ENCODE data around the gene PIM3.

GRCh38 chr22:49999946-50000586, 39.5 kb downstream of the PIM3 start:
- TF ChIP-seq, protein P1, sequence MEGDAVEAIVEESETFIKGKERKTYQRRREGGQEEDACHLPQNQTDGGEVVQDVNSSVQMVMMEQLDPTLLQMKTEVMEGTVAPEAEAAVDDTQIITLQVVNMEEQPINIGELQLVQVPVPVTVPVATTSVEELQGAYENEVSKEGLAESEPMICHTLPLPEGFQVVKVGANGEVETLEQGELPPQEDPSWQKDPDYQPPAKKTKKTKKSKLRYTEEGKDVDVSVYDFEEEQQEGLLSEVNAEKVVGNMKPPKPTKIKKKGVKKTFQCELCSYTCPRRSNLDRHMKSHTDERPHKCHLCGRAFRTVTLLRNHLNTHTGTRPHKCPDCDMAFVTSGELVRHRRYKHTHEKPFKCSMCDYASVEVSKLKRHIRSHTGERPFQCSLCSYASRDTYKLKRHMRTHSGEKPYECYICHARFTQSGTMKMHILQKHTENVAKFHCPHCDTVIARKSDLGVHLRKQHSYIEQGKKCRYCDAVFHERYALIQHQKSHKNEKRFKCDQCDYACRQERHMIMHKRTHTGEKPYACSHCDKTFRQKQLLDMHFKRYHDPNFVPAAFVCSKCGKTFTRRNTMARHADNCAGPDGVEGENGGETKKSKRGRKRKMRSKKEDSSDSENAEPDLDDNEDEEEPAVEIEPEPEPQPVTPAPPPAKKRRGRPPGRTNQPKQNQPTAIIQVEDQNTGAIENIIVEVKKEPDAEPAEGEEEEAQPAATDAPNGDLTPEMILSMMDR (IDR thresholded peaks at IDR 0.05; ENCODE audit: low read depth, low read length, missing input control): no peak
- TF ChIP-seq, protein P2, sequence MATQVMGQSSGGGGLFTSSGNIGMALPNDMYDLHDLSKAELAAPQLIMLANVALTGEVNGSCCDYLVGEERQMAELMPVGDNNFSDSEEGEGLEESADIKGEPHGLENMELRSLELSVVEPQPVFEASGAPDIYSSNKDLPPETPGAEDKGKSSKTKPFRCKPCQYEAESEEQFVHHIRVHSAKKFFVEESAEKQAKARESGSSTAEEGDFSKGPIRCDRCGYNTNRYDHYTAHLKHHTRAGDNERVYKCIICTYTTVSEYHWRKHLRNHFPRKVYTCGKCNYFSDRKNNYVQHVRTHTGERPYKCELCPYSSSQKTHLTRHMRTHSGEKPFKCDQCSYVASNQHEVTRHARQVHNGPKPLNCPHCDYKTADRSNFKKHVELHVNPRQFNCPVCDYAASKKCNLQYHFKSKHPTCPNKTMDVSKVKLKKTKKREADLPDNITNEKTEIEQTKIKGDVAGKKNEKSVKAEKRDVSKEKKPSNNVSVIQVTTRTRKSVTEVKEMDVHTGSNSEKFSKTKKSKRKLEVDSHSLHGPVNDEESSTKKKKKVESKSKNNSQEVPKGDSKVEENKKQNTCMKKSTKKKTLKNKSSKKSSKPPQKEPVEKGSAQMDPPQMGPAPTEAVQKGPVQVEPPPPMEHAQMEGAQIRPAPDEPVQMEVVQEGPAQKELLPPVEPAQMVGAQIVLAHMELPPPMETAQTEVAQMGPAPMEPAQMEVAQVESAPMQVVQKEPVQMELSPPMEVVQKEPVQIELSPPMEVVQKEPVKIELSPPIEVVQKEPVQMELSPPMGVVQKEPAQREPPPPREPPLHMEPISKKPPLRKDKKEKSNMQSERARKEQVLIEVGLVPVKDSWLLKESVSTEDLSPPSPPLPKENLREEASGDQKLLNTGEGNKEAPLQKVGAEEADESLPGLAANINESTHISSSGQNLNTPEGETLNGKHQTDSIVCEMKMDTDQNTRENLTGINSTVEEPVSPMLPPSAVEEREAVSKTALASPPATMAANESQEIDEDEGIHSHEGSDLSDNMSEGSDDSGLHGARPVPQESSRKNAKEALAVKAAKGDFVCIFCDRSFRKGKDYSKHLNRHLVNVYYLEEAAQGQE (IDR thresholded peaks at IDR 0.05): no peak
- TF ChIP-seq YY1 (IDR thresholded peaks at IDR 0.05) (no peak), GABPA (IDR thresholded peaks at IDR 0.05 in 1 of 2, conservative IDR thresholded peaks at IDR 0.05 in 1 of 2) (no peak), JUND (IDR thresholded peaks at IDR 0.05) (no peak), SP1 (IDR thresholded peaks at IDR 0.05) (no peak)
- TF ChIP-seq, protein P3, sequence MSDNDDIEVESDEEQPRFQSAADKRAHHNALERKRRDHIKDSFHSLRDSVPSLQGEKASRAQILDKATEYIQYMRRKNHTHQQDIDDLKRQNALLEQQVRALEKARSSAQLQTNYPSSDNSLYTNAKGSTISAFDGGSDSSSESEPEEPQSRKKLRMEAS (IDR thresholded peaks at IDR 0.05): no peak
